Dedifferentiated amniotic fluid mesenchymal stem cell (primary cell): Measurements from ENCODE around the gene TPSAB1.
"Not testable (repeated sequence)": the region's sequence is repeated elsewhere in the genome, so short reads cannot be mapped to it uniquely, and the experiment has no call there.

Source experiments
- DNase-seq: peaks from one replicate; pipeline ENCODE4 v3.0.0-alpha.2; 2016; ENCODE audit errors: extremely low spot score

Gene TPSAB1

GRCh38 chr16:1223355-1224214 is 16.9 kb upstream of the TPSAB1 start:
- DNase-seq = no peak

- DNase-seq = no peak
Measured at GRCh38 chr16:1224558-1224957, 15.9 kb upstream of the TPSAB1 start.

GRCh38 chr16:1225051-1225451 is 15.5 kb upstream of the TPSAB1 start, which contains the start of gene TPSG1:
TPSG1 (minus strand) TSS chr16:1225268; CDS start chr16:1225252, 16 bp downstream.
- no peak for DNase-seq

- not testable (repeated sequence) for DNase-seq
Measured at GRCh38 chr16:1225728-1226311, 14.7 kb upstream of the TPSAB1 start.

- not testable (repeated sequence) for DNase-seq
Measured at GRCh38 chr16:1226692-1227091, 13.8 kb upstream of the TPSAB1 start.

GRCh38 chr16:1228227-1228626 is 12.3 kb upstream of the TPSAB1 start:
- not testable (repeated sequence) for DNase-seq

- DNase-seq = not testable (repeated sequence)
Measured at GRCh38 chr16:1229476-1229875, 11.0 kb upstream of the TPSAB1 start.

- not testable (repeated sequence) for DNase-seq
Measured at GRCh38 chr16:1230084-1230470, 10.4 kb upstream of the TPSAB1 start, which contains the start of gene TPSB2. TPSB2 (minus strand) TSS chr16:1230184; CDS start chr16:1229951, 233 bp downstream.

- not testable (repeated sequence) for DNase-seq
Measured at GRCh38 chr16:1230471-1231212, 9.9 kb upstream of the TPSAB1 start.

GRCh38 chr16:1231301-1231700 is 9.2 kb upstream of the TPSAB1 start:
- not testable (repeated sequence) for DNase-seq

- not testable (repeated sequence) for DNase-seq
Measured at GRCh38 chr16:1232049-1232748, 8.3 kb upstream of the TPSAB1 start.

GRCh38 chr16:1236659-1237058 is 3.8 kb upstream of the TPSAB1 start:
- not testable (repeated sequence) for DNase-seq

- DNase-seq = no peak
Measured at GRCh38 chr16:1237990-1238389, 2.5 kb upstream of the TPSAB1 start.

GRCh38 chr16:1238909-1239308 is 1.6 kb upstream of the TPSAB1 start:
- not testable (repeated sequence) for DNase-seq

- not testable (repeated sequence) for DNase-seq
Measured at GRCh38 chr16:1239575-1239974, 930 bp upstream of the TPSAB1 start.

- not testable (repeated sequence) for DNase-seq
Measured at GRCh38 chr16:1241081-1241480, 576 bp downstream of the TPSAB1 start.

- not testable (repeated sequence) for DNase-seq
Measured at GRCh38 chr16:1243363-1243762, 2.9 kb downstream of the TPSAB1 start.

GRCh38 chr16:1243907-1244850 is 3.7 kb downstream of the TPSAB1 start:
- not testable (repeated sequence) for DNase-seq

- DNase-seq = no peak
Measured at GRCh38 chr16:1244881-1245280, 4.4 kb downstream of the TPSAB1 start.

GRCh38 chr16:1245452-1246020 is 5.0 kb downstream of the TPSAB1 start:
- no peak for DNase-seq
